ENCODE results near the gene L3MBTL2. TPM values are rescaled to one million over a fixed set of nuclear protein-coding genes. Genes with fewer than 3 reads are reported as not detected.

The L3MBTL2 gene
- total and polyA plus RNA-seq, 2 donors from 2014 or later: 16.4 to 25.1 TPM

GRCh38 chr22:41171996-41172395, 33.1 kb upstream of the L3MBTL2 start:
- no peaks in the 10 kb centered on the region for H3K9me3 ChIP-seq (ENCODE audit: control insufficient read depth in 2 of 3, insufficient read depth in 1 of 3, low read length in 3 of 3)
- TF ChIP-seq CTCF (IDR thresholded peaks at IDR 0.05; ENCODE audit: borderline replicate concordance, extremely low read depth, insufficient read depth): no peak
- intact Hi-C loops (cut with DNase I): no loop called here
- H3K4me3 ChIP-seq (ENCODE audit: low read length in 3 of 3): no peak overlapping the region
- H3K27ac ChIP-seq (ENCODE audit: low read depth in 2 of 2, low read length in 2 of 2): no peak overlapping the region
- no peaks in the 10 kb centered on the region for H3K4me1 ChIP-seq (ENCODE audit: control insufficient read depth in 2 of 3, insufficient read depth in 2 of 3, low read depth in 1 of 3, low read length in 3 of 3)
- no peaks in the 10 kb centered on the region for H3K27me3 ChIP-seq (ENCODE audit: control insufficient read depth, insufficient read depth, low read length)
- no peak for DNase-seq
- FAIRE-seq: no peak
- peaks cover 18 to 81% (median 42%) of the 10 kb centered on the region in 3 donors for H3K36me3 ChIP-seq (ENCODE audit: control insufficient read depth in 2 of 3, insufficient read depth in 3 of 3, low read length in 3 of 3)
- H3K9ac ChIP-seq (ENCODE audit: low read length in 3 of 3): no peak overlapping the region

GRCh38 chr22:41175546-41175945, 29.6 kb upstream of the L3MBTL2 start:
- no peak for TF ChIP-seq CTCF (IDR thresholded peaks at IDR 0.05; ENCODE audit: borderline replicate concordance, extremely low read depth, insufficient read depth)
- H3K4me1 ChIP-seq (ENCODE audit: control insufficient read depth in 2 of 3, insufficient read depth in 2 of 3, low read depth in 1 of 3, low read length in 3 of 3): no peaks in the 10 kb centered on the region
- intact Hi-C loops (cut with DNase I): no loop called here
- H3K4me3 ChIP-seq (ENCODE audit: low read length in 3 of 3): no peak overlapping the region
- peaks cover 10 to 73% (median 45%) of the 10 kb centered on the region in 3 donors for H3K36me3 ChIP-seq (ENCODE audit: control insufficient read depth in 2 of 3, insufficient read depth in 3 of 3, low read length in 3 of 3)
- H3K9ac ChIP-seq (ENCODE audit: low read length in 3 of 3): no peak overlapping the region
- FAIRE-seq (no peak), DNase-seq (no peak)
- no peaks in the 10 kb centered on the region for H3K27me3 ChIP-seq (ENCODE audit: control insufficient read depth, insufficient read depth, low read length)
- H3K9me3 ChIP-seq (ENCODE audit: control insufficient read depth in 2 of 3, insufficient read depth in 1 of 3, low read length in 3 of 3): no peaks in the 10 kb centered on the region
- H3K27ac ChIP-seq (ENCODE audit: low read depth in 2 of 2, low read length in 2 of 2): no peak overlapping the region

- Histone ChIP-seq H3K9me3 (ENCODE audit: control insufficient read depth in 2 of 3, insufficient read depth in 1 of 3, low read length in 3 of 3) (no peaks in the 10 kb centered on the region), H3K9ac (ENCODE audit: low read length in 3 of 3) (no peak overlapping the region), H3K4me1 (ENCODE audit: control insufficient read depth in 2 of 3, insufficient read depth in 2 of 3, low read depth in 1 of 3, low read length in 3 of 3) (no peaks in the 10 kb centered on the region), H3K4me3 (ENCODE audit: low read length in 3 of 3) (no peak overlapping the region), H3K27ac (ENCODE audit: low read depth in 2 of 2, low read length in 2 of 2) (no peak overlapping the region), H3K27me3 (ENCODE audit: control insufficient read depth, insufficient read depth, low read length) (no peaks in the 10 kb centered on the region), H3K36me3 (ENCODE audit: control insufficient read depth in 2 of 3, insufficient read depth in 3 of 3, low read length in 3 of 3) (peaks cover 10 to 65% (median 41%) of the 10 kb centered on the region in 3 donors)
- intact Hi-C loops (cut with DNase I): no loop called here
- DNase-seq (no peak), FAIRE-seq (no peak)
- TF ChIP-seq CTCF (IDR thresholded peaks at IDR 0.05; ENCODE audit: borderline replicate concordance, extremely low read depth, insufficient read depth): no peak
Measured at GRCh38 chr22:41177040-41177621, 28.0 kb upstream of the L3MBTL2 start.

Measured in kidney (tissue), 14 donors.